Lower leg skin (tissue), 3 donors: Measurements from ENCODE around the gene OR9Q1.

Experiments used
- CTCF ChIP-seq, 3 donors: fragments of 450-650 bp; IDR thresholded peaks; one replicate each; pipeline ENCODE4 v1.5.1; 2016; ENCODE audit warnings: antibody characterized with exemption in 3 of 3, mild to moderate bottlenecking in 3 of 3, moderate library complexity in 2 of 3
- POLR2A ChIP-seq, 2 donors: fragments of 450-650 bp; IDR thresholded peaks; one replicate each; pipeline ENCODE4 v1.6.1; 2016 to 2017; ENCODE audit warnings: antibody characterized with exemption in 2 of 2, mild to moderate bottlenecking in 1 of 2, moderate library complexity in 1 of 2

- TF ChIP-seq CTCF (IDR thresholded peaks at IDR 0.05) = no peak
- no peak for TF ChIP-seq POLR2A (IDR thresholded peaks at IDR 0.05)
Observed at GRCh38 chr11:58165504-58166106, 141.9 kb downstream of the OR9Q1 start.
